Hematopoietic multipotent progenitor cell treated with erythropoietin and hydrocortisone succinate and interleukin-3 and kit ligand, for 4 days (in vitro differentiated cells): ENCODE data around the gene MR1.

Source experiments
- DNase-seq: peaks from one replicate; pipeline ENCODE4 v3.0.0-alpha.2; 2015

The MR1 gene

DNA sequence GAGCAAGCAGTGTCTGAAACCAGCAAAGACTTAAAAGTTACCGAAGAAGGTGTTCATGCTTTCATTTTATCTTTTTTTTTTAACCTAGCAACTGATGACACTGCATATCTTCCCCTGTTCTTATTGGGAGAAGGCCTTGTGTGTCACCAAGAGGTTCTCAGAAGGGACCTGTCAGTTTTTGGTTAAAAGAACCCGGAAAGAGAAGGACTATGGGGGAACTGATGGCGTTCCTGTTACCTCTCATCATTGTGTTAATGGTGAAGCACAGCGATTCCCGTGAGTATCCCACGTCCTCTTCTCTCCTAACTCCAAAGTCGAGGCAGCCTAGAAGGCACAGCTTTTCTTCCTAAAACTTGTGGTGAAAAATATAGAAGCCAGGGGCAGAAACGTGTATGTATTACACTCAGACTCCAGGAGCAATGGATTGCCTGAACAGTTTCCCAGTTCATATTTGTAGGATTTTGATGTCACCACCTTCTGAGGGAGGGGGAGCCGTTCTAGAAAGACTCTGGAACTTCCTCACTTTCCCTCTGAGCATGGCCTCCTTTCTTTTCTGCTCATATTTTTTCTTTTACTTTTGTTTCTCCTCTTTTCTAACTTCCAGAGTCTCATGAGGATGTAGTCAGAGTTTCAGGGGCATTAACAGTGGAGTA lies at the start of gene MR1:
TSS of gene MR1 (plus strand) at position 185 of the 653 bp plus-strand sequence. CDS start at position 210, 25 bp downstream.
- peak; percentile 97 for DNase-seq

DNA sequence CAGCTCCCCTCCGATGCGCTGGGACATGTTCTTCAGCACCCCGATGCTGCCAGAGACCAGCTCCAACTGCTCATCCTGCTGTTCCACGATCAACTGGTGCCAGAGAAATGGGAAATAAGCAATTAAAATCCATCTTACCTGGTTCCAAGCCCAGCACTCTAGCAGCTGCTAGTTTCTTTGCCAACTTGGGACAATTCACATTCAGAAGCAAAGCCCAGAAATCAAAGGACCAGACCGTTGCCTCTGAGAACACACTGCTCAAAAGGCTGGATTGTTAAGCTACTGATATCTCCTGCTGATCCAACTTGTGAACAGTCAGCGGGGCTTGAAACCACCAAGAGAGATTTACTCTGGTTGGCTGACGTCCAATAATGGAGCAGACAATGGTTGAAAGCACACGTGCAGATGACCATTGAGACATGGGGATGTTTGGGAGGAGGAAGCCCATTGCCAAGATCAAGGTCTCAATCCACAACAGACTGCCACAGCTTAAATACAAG lies 45.5 kb upstream of the MR1 start:
- DNase-seq = no peak

DNA sequence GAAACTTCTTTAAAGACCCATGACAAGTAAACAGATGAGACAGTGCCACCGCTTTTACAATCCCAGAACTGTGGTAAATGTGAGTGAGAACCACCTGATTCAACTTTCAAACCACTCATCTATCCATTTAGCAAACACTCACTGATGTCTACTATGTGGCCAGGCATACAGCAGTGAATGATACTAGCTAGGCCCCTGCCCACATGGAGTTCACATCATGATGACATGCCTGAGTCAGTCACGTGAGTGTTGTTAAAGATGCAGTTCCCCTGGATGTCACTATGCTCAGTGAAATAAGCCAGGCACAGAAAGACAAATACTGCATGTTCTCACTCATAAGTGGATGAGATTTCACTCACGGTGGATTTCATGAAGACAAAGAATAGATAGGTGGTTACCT lies 39.5 kb upstream of the MR1 start:
- DNase-seq = no peak

DNA sequence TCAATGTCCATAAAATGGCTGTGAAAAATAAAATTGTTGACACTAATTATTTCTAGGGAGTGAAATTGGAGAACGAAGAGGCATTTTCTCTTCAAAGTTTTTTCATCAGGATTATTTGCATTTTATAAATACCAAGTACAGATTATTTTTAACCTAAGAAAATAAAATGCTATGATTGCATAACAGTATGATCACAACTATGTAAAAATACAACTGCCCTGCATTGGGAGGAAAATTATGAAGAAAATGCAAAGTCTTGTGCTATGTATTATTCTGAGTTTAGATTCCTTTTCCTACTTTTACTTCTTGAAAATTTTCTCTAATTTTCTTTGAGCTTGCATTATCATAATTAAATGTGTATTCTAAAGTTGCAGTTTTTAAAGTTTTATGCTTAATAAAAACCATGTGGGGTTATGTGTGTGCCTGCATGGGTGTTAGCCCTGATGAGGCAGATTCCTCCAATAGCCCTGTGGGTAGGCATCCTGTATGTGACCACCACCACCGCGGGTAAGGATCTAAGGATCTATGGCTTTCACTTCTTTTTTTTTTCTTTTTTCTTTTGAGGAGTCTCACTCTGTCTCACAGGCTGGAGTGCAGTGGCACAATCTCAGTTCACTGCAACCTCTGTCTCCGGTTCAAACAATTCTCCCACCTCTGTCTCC lies 35.8 kb upstream of the MR1 start:
- DNase-seq = no peak

DNA sequence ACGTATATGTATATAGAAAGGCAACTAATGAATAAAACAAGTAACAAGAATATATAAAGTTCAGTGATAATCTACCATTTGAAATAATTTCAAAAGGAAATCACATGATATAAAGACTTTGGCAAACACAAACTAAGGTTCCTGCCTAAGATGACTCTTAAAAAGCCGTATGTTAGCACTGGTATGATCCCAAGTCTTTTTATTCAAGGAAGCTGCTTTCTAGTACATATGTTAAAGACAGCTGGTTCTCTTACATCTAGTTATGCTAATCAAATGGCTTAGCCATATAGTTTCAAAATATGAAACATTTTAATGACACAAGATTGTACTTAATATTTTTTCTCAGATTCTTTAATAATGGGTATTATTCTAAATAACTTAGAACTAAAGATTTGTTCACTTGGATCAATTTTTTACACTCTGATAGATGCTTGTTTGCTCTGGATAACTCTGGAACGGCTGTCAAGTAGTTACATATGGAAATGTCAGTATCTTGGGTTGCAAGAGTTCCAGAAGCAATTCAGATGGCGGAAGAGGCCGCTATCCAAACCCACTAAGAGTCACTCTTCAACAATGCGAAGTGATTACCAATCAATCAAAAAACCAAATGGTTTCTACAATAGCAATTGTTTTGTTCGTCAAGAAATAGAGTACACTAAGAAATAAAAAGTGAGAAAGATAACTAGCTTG lies 32.5 kb upstream of the MR1 start:
- no peak for DNase-seq

DNA sequence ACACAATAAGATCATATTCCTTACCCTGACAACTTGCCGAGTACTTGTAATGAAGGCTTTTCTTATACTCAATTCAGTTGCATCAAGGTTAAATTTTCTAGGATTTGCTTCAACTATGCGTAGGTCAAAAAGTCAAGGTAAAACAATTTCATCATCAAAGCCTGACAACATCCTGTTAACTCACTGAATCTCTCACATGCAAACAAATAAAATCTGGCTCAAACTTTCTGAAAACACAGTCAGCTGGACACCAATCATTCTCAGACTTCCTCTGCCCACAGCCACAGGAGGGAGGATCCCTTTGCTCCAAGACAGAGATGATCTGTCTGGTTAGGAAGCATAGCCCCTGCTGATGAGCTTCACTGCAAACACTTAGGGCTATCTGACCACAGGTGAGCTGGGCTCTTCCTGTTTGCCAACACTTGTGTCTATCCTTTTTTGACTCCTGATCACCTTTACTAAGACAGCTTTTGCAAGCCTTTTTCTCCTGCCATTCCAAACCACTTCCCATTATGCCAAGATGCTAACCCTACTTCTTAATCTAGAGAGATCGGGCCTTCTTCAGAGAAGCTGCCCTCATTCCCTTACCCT lies 31.1 kb upstream of the MR1 start:
- DNase-seq = no peak

DNA sequence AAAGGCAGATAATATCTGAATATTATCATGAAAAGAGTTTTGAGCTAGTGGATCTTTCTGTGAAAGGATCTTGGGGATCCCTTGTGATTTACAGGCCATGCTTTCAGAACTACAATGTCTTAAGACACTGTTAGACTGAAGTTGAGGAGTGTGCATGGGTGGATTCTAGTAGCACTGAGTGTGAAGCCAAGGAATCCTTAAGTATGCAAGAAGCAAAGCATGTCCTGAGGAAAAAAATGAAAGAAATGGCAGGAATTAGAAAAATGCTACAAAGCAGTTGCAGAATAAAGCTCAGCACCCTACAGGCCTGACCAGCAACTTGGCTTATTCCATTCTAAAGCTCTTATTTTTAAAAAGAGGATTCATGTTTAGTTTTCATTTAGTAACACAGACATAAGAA lies 23.0 kb upstream of the MR1 start:
- DNase-seq = no peak

DNA sequence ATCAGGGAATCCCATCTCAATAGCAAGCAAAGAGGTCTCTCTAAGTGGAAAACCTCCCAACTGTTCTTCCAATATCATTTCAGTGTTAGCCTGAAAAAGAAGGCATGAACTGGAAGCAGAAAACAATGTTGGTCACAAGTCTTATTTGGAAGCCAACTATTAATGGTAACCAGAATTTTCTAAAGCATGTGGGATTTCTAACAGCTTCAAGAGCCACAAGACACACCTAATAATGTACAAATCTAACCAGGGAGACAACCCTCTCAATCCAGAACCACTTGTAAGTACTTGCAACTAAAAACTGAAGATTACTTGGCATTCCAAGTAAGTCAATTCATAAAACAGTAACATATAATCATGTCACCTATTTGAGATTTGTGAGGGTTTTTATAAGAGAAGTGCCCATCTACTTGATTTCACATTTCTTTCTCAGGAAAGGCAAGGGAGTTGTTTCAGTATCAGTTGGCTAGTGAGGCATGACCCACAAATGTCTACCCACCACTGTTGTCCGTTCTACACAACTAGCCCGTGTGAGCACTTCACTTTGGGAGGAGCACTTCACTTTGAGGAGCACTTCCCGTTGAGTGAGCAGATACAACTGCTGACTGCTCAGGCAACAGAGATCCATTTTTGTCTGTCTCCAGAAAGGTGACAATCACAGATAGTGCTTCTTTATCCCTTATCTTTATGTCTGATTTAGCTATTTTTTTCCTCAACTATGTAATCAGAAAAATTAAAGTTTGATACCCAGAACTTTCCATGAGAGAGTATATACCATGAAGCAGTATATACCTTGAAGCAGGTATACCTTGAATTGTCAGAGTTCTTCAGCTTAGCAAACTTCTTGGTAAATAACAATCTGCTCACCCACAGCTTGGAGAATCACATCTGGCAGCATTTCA lies 22.2 kb upstream of the MR1 start:
- no peak for DNase-seq

DNA sequence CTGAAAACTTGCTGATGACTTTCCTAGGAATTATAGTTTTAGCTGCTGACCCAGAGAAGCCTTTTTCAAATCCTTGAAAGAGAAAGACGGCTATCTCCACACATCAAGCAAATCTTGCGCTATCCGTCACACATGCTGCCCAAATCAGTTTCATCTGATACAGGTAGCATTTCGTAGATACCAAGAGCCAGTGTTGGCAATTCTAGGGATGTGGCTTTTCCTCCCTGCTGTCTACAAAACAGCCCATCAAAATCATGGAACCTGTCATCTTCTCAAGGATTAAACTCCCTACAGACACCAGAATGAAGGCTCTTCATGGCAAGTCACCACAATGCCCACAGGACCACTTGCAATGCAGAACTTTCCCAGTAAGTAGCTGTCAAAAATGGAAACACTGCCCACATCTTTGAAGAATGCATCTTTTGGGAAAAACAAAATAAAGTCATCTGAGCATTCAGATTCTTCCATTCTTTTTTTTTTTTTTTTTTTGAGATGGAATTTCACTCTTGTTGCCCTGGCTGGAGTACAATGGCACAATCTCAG lies 21.5 kb upstream of the MR1 start:
- DNase-seq = no peak

DNA sequence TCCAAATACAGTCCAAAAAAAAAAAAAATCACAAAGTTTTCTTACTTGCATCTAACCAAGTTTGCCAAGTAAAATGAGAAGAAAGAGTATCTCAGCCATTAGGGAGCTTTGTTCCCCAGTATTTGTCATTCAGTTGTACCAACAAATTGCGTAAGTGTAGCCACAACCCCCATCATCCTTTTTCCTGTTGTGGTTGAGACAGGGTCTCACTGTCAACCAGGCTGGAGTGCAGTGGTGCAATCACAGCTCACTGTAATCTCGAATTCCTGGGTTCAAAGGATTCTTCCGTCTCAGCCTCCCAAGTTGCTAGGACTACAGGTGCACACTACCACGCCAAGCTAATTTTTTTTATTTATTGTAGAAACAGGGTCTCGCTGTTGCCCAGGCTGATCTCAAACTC lies 20.6 kb upstream of the MR1 start:
- DNase-seq = peak; percentile 74

DNA sequence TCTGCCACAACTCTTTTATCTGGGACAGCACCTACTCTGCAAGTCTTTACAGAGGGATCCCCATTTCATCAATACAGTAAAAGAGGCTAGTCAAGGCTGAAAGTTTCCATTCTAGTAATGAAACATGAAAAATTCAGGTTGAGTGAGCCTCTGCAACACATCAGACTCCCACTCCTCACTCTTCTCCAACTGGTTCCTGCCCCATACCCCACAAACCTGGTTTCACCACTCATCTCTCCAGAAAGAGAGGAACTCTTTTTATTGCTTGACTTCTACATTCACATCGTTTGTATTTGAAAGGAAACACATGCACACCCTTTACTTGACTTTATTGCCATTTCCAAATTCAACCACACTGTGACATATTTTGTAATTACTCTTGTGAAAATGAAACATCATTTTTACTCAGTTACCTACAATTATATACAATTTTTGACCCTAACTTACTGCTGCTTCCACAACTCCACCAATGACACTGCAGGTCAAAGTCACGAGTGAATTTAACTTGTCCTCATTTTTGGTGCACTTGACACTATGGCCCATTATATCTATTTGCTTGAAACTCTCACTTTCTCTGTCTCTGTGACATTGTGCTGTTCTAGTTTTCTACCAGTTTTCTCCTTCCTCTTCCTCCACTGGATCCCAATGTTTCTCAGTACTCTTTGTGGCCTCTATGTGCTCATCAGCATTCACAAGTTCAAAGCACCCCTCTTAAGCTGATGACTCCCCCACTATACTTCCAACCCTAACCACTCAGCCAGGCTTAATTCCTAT lies 19.1 kb upstream of the MR1 start:
- peak; percentile 18 for DNase-seq

DNA sequence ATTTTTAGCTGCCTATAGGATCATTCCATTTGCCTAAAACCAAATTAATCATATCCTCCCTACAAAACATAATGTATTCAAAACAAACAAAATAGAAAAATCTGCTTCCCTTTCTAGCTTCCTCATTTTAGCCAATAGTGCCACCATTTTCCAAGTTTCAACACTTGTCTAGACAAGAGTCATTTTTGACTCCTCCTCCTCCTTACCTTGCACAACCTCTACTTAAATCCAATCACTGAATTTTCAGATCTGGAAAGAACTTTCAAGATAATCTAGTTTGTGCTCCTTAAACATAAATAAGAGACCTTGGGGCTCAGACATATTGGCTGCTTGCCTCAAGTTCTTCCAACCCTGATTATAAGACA lies 18.6 kb upstream of the MR1 start:
- peak; percentile 77 for DNase-seq

DNA sequence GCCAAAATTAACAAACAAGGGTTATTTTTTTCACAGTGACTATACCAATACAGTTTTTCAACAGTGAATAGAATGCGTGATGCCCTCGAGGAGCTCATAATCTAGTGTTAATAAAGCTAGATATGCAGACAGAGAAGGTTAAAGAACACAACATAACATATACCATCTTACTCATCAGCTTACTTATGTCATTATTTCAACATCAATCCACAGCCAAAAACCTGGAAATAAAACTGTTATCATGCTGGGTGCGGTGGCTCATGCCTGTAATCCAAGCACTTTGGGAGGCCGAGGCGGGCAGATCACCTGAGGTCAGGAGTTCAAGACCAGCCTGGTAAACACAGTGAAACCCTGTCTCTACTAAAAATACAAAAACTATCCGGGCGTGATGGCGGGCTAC lies 17.2 kb upstream of the MR1 start:
- DNase-seq = no peak

DNA sequence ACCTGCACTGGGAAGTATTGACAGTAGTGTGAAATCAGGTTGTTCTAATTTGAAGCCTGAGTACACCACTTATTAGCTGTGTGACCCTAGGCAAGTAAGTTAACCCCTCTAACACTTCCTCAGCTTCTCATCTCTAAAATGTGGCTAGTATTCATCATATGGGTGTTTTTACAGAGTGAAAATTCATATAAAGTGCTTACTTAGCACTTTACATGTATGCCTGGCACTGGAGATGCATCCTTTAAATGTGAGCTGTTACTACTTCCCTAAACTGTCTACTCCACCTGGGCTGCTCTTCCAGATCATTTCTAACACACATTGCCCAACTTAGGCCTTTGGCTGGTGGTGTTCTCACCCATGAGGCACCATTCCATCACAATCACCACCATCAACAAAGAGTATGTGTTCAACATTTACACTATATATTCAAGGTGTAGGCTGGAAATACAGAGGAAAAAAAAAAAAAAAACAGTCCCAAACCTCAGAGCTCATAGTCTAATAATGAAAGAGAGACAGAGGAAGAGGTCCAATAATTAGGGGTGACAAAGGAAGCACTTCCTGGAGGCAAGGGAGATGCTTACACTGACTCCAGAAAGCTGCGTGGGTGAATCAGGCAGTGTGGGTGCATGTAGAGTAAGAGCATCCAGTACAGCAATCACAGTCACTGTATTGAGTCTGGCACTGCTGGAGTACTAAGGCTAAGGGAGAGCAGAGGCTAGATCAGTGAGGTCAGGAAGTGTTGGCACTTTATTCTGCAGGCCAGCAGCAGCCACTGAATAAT lies 14.7 kb upstream of the MR1 start:
- no peak for DNase-seq

DNA sequence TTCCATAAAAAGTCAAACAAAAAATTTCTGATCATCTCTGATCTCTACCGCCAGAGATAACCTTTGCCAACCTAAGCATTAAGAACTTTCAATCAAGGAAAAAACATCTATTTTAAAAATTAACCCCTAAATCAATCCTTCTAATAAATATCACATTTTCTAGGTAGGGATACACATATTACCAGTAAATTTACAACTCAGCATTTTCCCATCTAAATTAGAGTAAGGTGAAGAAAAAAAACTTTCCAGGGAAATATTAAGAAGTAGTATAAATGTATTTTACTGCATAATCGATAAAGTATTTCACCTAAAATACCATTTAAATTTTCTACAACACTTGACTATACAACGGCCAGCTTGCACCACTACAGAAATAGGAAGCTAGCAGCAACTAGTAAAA lies 12.6 kb upstream of the MR1 start:
- DNase-seq = no peak

DNA sequence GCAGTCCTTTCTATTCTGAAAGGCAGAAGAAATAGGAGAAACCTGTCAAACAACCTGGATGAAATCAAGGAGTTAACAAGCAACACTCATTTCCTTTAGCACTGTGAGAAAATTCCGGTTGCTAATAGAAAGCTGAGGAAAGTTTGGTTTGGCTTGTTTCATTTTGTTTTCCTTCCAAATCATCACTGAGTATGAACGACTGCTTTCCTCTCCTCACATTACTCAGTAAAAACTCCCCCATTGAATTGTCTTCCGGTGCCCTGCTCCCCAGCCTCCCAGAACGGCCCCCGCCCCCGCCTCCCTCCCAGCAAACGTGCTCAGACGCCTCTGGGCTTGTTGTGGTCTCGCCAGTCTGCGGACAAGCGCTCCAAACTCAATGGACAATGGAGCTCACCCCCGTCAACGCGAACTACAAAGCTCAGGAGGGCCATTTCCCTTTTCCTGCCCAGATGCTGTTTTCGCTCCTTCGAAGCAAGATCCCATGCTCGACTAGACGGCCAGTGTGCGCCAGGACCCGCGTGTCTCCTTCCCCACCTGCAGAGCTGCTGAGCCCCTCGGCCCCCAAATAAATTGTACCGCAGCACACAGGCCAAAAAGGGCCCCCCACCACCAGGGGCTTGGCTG lies 11.9 kb upstream of the MR1 start:
- peak; percentile 77 for DNase-seq

DNA sequence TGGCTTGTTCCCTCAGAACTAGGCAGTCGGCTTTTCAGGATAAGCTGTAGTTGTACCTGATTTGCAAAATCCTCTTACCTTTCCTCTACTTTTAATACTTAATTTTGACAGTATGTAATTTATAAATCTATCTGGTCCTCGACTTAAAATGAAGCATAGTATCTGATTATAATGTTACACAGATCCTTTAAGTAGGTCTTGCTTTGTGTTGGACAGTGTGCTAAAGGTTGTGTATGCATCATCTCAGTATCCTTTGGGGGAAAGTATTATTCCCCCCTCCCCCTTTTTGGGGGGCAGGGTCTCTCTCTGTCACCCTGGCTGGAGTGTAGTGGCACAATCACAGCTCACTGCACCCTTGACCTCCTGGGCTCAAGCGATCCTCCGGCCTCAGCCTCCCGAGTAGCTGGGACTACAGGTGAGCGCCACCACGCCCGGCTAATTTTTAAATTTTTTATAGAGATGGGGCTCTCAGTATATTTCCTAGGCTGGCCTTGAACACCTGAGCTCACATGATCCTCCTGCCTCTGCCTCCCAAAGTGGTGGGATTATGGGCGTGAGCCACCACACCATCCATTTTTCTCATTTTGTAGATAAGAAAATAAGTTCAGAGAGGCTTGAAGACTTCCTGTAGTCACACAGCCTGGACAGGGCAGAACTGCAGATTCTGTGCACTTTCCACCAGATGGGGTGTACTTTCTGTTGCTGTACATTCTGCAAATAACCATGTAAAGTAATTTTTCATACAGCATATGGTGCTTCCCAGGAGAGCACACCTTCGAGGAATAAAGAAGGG lies 10.3 kb upstream of the MR1 start:
- DNase-seq = no peak

DNA sequence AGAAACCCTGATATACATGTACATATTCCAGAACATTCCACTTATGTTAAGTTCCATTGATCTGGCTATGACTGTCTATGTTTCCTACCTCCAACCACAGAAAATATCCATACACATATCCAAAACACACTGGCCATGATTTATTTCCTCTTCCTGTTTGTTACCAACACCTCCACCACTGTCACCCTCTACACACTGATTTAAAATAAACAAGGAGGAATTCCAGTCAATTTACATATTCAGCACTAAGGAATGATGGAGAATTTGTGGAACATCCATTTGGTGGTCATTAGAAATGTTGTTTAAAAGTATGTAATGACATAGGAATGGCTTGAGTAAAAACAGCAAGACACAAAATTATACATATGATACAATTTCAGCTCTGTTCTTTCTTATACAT lies 5.6 kb upstream of the MR1 start:
- DNase-seq = no peak

DNA sequence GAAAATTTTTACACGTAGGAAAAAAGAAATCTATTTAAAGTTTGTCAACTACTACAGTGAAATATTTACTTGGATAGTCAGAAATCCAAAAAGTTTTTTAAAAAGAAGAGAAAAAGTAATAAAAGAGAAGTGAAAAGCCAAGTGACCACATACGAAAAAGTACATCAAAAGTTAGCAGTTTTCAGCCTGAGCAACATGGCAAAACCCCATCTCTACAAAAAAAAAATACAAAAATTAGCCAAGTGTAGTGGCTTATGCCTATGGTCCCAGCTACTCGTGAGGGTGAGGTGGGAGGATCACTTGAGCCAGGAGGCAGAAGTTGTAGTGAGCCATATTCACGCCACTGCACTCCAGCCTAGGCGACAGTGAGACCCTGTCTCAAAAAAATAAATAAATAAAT lies 5.2 kb upstream of the MR1 start:
- DNase-seq = no peak

DNA sequence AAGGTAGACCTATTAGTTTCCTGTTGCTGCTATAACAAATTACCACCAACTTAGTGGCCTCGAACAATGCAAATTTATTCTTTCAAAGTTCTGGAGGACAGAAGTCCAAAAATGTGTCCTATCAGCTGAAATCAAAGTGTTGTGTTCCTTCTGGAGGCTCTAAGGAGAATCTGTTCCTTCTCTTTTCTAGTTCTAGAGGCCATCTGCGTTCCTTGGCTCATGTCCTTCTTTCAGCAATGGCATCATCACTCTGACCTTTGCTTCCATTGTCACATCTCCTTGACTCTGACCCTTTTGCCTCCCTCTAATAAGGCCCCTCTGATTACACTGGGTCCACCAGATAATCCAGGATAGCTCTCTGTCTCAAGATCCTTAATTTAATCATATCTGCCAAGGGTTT lies 1.2 kb upstream of the MR1 start:
- no peak for DNase-seq
